H9 (cell line): ENCODE results near the gene GALC. TPM values are rescaled to one million over a fixed set of nuclear protein-coding genes. Genes with fewer than 3 reads are reported as not detected.

Experiments used
- DNase-seq: peaks from one replicate; pipeline ENCODE4 v3.0.0-alpha.2; 2017
- H2AFZ ChIP-seq: one replicate; pipeline ENCODE4 v1.6.1; 2013; ENCODE audit warnings: mild to moderate bottlenecking, low read length, control low read depth, moderate library complexity
- H2AK5ac ChIP-seq: 2 replicates; pipeline ENCODE4 v1.6.1; 2013; ENCODE audit warnings: low read length, control low read depth, mixed read lengths; ENCODE audit not compliant: insufficient read length
- H2BK120ac ChIP-seq: one replicate; pipeline ENCODE4 v1.6.1; 2013; ENCODE audit warnings: low read depth, mild to moderate bottlenecking, low read length, control low read depth, inconsistent platforms; ENCODE audit not compliant: poor library complexity, severe bottlenecking
- H2BK12ac ChIP-seq: 2 replicates; pipeline ENCODE4 v1.6.1; 2013; ENCODE audit warnings: low read length, control low read depth, mixed read lengths, low read depth; ENCODE audit not compliant: insufficient read length
- H2BK15ac ChIP-seq: 2 replicates; pipeline ENCODE4 v1.6.1; 2013; ENCODE audit warnings: low read depth, low read length, control low read depth
- H2BK20ac ChIP-seq: one replicate; pipeline ENCODE4 v1.6.1; 2013; ENCODE audit warnings: low read depth, mild to moderate bottlenecking, low read length, control low read depth, inconsistent platforms; ENCODE audit not compliant: poor library complexity, severe bottlenecking
- H2BK5ac ChIP-seq: 2 replicates; pipeline ENCODE4 v1.6.1; 2013; ENCODE audit warnings: low read length, control low read depth, mixed read lengths; ENCODE audit not compliant: insufficient read length
- H3K14ac ChIP-seq: 2 replicates; pipeline ENCODE4 v1.6.1; 2013; ENCODE audit warnings: low read length, control low read depth; ENCODE audit not compliant: insufficient read depth
- H3K18ac ChIP-seq: 2 replicates; pipeline ENCODE4 v1.6.1; 2013; ENCODE audit warnings: low read depth, mild to moderate bottlenecking, mixed read lengths, low read length, control low read depth; ENCODE audit not compliant: insufficient read length
- H3K23ac ChIP-seq: 2 replicates; pipeline ENCODE4 v1.6.1; 2013; ENCODE audit warnings: low read length, control low read depth, mixed read lengths, low read depth; ENCODE audit not compliant: insufficient read length
- H3K23me2 ChIP-seq: 2 replicates; pipeline ENCODE4 v1.6.1; 2013; ENCODE audit warnings: low read depth, mild to moderate bottlenecking, mixed read lengths, low read length, control low read depth; ENCODE audit not compliant: insufficient read length, poor library complexity, severe bottlenecking
- H3K27ac ChIP-seq: 2 replicates; pipeline ENCODE4 v1.5.1; 2013; ENCODE audit warnings: low read length, control low read depth, mixed read lengths, low read depth; ENCODE audit not compliant: insufficient read length
- H3K27me3 ChIP-seq: 2 replicates; pipeline ENCODE4 v1.6.1; 2013; ENCODE audit warnings: low read length, control low read depth, inconsistent platforms; ENCODE audit not compliant: insufficient read depth
- H3K4ac ChIP-seq: 2 replicates; pipeline ENCODE4 v1.6.1; 2013; ENCODE audit warnings: low read depth, mild to moderate bottlenecking, control low read depth, inconsistent platforms, low read length, moderate library complexity
- H3K4me1 ChIP-seq: 2 replicates; pipeline ENCODE4 v1.6.1; 2013; ENCODE audit warnings: low read length, control low read depth, inconsistent platforms; ENCODE audit not compliant: insufficient read depth
- H3K4me2 ChIP-seq: 2 replicates; pipeline ENCODE4 v1.6.1; 2013; ENCODE audit warnings: low read length, control low read depth, mixed read lengths; ENCODE audit not compliant: insufficient read length, insufficient read depth
- H3K56ac ChIP-seq: 2 replicates; pipeline ENCODE4 v1.6.1; 2013; ENCODE audit warnings: low read depth, mild to moderate bottlenecking, mixed read lengths, low read length, control low read depth; ENCODE audit not compliant: insufficient read length
- H3K79me1 ChIP-seq: 2 replicates; pipeline ENCODE4 v1.6.1; 2013; ENCODE audit warnings: low read depth, mild to moderate bottlenecking, moderate library complexity, low read length, control low read depth, inconsistent platforms; ENCODE audit not compliant: insufficient read depth, poor library complexity, severe bottlenecking
- H3K79me2 ChIP-seq: 2 replicates; pipeline ENCODE4 v1.6.1; 2013; ENCODE audit warnings: low read length, control low read depth, inconsistent platforms; ENCODE audit not compliant: insufficient read depth
- H3K9ac ChIP-seq: 2 replicates; pipeline ENCODE4 v1.6.1; 2013; ENCODE audit warnings: low read length, control low read depth, mixed read lengths; ENCODE audit not compliant: insufficient read length; ENCODE audit errors: extremely low read depth
- H3K9me3 ChIP-seq: one replicate; pipeline ENCODE4 v1.6.1; 2013; ENCODE audit warnings: low read depth, low read length, inconsistent platforms; ENCODE audit not compliant: control insufficient read depth
- H3T11ph ChIP-seq: one replicate; pipeline ENCODE4 v1.6.1; 2013; ENCODE audit warnings: mild to moderate bottlenecking, low read length, control low read depth, inconsistent platforms
- H4K20me1 ChIP-seq: one replicate; pipeline ENCODE4 v1.6.1; 2013; ENCODE audit not compliant: control insufficient read depth, insufficient read length, insufficient read depth
- H4K5ac ChIP-seq: 2 replicates; pipeline ENCODE4 v1.6.1; 2013; ENCODE audit warnings: low read depth, mild to moderate bottlenecking, mixed read lengths, low read length, control low read depth; ENCODE audit not compliant: insufficient read length
- H4K8ac ChIP-seq: replicated peaks from 2 replicates; pipeline ENCODE4 v1.6.1; 2013; ENCODE audit warnings: low read length, control low read depth, mixed read lengths, low read depth; ENCODE audit not compliant: insufficient read length
- H4K91ac ChIP-seq: 2 replicates; pipeline ENCODE4 v1.6.1; 2013; ENCODE audit warnings: low read depth, mild to moderate bottlenecking, moderate library complexity, mixed read lengths, low read length, control low read depth; ENCODE audit not compliant: insufficient read length
- H3K27ac Mint-ChIP-seq, 3 experiments: 2 replicates in 2 of 3; 3 replicates in 1 of 3; pipeline ENCODE4 v1.8.0; 2020 to 2021; ENCODE audit warnings: mixed read lengths in 3 of 3, mild to moderate bottlenecking in 1 of 3, moderate library complexity in 1 of 3
- H3K27me3 Mint-ChIP-seq: 2 replicates; pipeline ENCODE4 v1.8.0; 2021; ENCODE audit warnings: low read depth, mild to moderate bottlenecking, moderate library complexity, mixed read lengths
- H3K36me3 Mint-ChIP-seq, 3 experiments: 2 replicates in 2 of 3; 3 replicates in 1 of 3; pipeline ENCODE4 v1.8.0; 2020 to 2021; ENCODE audit warnings: low read depth in 3 of 3, mixed read lengths in 3 of 3; ENCODE audit not compliant: insufficient read depth in 1 of 3
- H3K4me1 Mint-ChIP-seq, 2 experiments: 2 replicates each; pipeline ENCODE4 v1.8.0; 2020; ENCODE audit warnings: mixed read lengths in 2 of 2
- H3K4me3 Mint-ChIP-seq, 2 experiments: 2 replicates in 1 of 2; 3 replicates in 1 of 2; pipeline ENCODE4 v1.8.0; 2020 to 2021; ENCODE audit warnings: mild to moderate bottlenecking in 2 of 2, mixed read lengths in 2 of 2, moderate library complexity in 1 of 2
- H3K9me3 Mint-ChIP-seq, 2 experiments: 2 replicates in 1 of 2; 3 replicates in 1 of 2; pipeline ENCODE4 v1.8.0; 2020; ENCODE audit warnings: mild to moderate bottlenecking in 2 of 2, mixed read lengths in 2 of 2, moderate library complexity in 1 of 2
- WGBS: extraction: QIAGEN DNeasy Blood & Tissue Kit; methylation state at CpG from one replicate; pipeline ENCODE4 v1.1.7; 2013; ENCODE audit warnings: missing lambda C conversion rate, low lambda C conversion rate, mixed read lengths; ENCODE audit not compliant: insufficient read length; ENCODE audit errors: extremely low coverage; 5-methylcytosine and 5-hydroxymethylcytosine counted together
- total RNA-seq: library from RNA; stranded (reverse); gene quantifications from 2 replicates; pipeline ENCODE4 v1.2.1, GENCODE V29; 2021
- TF ChIP-seq, protein P1 (sequence below): fragments of 200-600 bp; sonication (generic); conservative IDR thresholded peaks from 3 replicates; pipeline ENCODE4 v1.8.0; 2021; ENCODE audit warnings: antibody characterized with exemption, mild to moderate bottlenecking

GALC gene
- total RNA-seq, 1 experiment from 2014 or later, result 12.4 TPM

DNA sequence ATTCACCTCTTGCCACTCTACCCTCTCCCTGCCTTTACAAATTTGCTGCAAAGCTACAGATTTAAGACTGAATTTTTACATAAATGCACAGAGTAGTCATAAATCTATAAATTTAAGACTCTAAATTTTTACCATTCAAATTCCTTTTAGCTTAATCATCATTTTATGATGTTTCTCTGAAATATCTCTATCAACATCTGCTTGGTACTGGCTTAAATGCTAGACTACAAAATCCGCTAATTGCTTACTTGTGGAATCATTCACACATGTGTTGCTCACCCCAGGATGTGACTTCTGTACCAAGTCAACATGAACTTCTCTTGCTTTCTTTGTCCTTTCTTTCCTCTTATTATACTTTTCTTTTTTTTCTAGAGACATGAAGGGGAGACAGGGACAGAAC is 109.2 kb downstream of the GALC start:
- no peak overlapping the region for H2AK5ac ChIP-seq
- no CpG with 5 or more reads among the region's 1 CpG for WGBS
- no peaks in the 10 kb centered on the region; a peak in 2 of 5 replicates for H3K9me3 Mint-ChIP-seq

More for the DNA sequence above, 109.2 kb downstream of the GALC start:
- Histone ChIP-seq H3K4ac (no peak overlapping the region), H3K79me1 (no peaks in the 10 kb centered on the region), H3K14ac (no peak overlapping the region), H3K18ac (no peak overlapping the region), H3K27ac (no peak overlapping the region), H4K91ac (no peak overlapping the region), H3K23ac (no peak overlapping the region), H2BK20ac (no peak overlapping the region), H2BK15ac (no peak overlapping the region), H4K20me1 (no peaks in the 10 kb centered on the region), H2BK12ac (no peak overlapping the region), H3K79me2 (no peaks in the 10 kb centered on the region), H3K9ac (no peak overlapping the region), H3K4me2 (no peak overlapping the region), H2BK120ac (no peak overlapping the region), H3K27me3 (no peaks in the 10 kb centered on the region; the same call in 1 of the 2 replicates), H3K56ac (no peak overlapping the region), H3K9me3 (no peaks in the 10 kb centered on the region), H3K23me2 (no peaks in the 10 kb centered on the region), H3K4me1 (no peaks in the 10 kb centered on the region), H2BK5ac (no peak overlapping the region), H2AFZ (no peak overlapping the region), H3T11ph (no peak overlapping the region), H4K5ac (no peak overlapping the region), H4K8ac (no peak overlapping the region)
- no peak overlapping the region for H3K27ac Mint-ChIP-seq
- no peaks in the 10 kb centered on the region; the same call in none of the 2 replicates for H3K27me3 Mint-ChIP-seq
- no peak overlapping the region for H3K4me3 Mint-ChIP-seq
- no peaks in the 10 kb centered on the region for H3K4me1 Mint-ChIP-seq
- DNase-seq, result no peak
- TF ChIP-seq, protein P1, sequence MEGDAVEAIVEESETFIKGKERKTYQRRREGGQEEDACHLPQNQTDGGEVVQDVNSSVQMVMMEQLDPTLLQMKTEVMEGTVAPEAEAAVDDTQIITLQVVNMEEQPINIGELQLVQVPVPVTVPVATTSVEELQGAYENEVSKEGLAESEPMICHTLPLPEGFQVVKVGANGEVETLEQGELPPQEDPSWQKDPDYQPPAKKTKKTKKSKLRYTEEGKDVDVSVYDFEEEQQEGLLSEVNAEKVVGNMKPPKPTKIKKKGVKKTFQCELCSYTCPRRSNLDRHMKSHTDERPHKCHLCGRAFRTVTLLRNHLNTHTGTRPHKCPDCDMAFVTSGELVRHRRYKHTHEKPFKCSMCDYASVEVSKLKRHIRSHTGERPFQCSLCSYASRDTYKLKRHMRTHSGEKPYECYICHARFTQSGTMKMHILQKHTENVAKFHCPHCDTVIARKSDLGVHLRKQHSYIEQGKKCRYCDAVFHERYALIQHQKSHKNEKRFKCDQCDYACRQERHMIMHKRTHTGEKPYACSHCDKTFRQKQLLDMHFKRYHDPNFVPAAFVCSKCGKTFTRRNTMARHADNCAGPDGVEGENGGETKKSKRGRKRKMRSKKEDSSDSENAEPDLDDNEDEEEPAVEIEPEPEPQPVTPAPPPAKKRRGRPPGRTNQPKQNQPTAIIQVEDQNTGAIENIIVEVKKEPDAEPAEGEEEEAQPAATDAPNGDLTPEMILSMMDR, result no peak
- no peaks in the 10 kb centered on the region for H3K36me3 Mint-ChIP-seq

Other genes starting within 250 kb of the GALC start
- not detected in 2 replicates for gene GPR65, start 12.0 kb upstream of the GALC start, total RNA-seq